Kidney tubule cell (primary cell): ENCODE results near the gene SH2D3C.

Source experiments
- DNase-seq: peaks from one replicate; pipeline ENCODE4 v3.0.0-alpha.2; 2018; ENCODE audit warnings: low spot score

The SH2D3C gene

GRCh38 chr9:127694890-127695720, 83.4 kb downstream of the SH2D3C start:
- DNase-seq, result no peak

GRCh38 chr9:127693697-127694096, 84.8 kb downstream of the SH2D3C start:
- DNase-seq, result no peak

GRCh38 chr9:127693143-127693542, 85.3 kb downstream of the SH2D3C start:
- no peak for DNase-seq

- DNase-seq, result no peak
Measured at GRCh38 chr9:127692071-127692470, 86.4 kb downstream of the SH2D3C start.

GRCh38 chr9:127690735-127691134, 87.7 kb downstream of the SH2D3C start:
- DNase-seq, result no peak

- no peak for DNase-seq
Measured at GRCh38 chr9:127689329-127690000, 89.0 kb downstream of the SH2D3C start.
